AML-193 (cell line): ENCODE results near the gene LARP4B.

Source experiments
- DNase-seq, 2 experiments: peaks; one replicate each; lab custom pipeline; 2025; lab: John Stamatoyannopoulos, UW

Gene LARP4B

GRCh38 chr10:866577-866941, 64.9 kb downstream of the LARP4B start:
- DNase-seq, result no peak

DNA sequence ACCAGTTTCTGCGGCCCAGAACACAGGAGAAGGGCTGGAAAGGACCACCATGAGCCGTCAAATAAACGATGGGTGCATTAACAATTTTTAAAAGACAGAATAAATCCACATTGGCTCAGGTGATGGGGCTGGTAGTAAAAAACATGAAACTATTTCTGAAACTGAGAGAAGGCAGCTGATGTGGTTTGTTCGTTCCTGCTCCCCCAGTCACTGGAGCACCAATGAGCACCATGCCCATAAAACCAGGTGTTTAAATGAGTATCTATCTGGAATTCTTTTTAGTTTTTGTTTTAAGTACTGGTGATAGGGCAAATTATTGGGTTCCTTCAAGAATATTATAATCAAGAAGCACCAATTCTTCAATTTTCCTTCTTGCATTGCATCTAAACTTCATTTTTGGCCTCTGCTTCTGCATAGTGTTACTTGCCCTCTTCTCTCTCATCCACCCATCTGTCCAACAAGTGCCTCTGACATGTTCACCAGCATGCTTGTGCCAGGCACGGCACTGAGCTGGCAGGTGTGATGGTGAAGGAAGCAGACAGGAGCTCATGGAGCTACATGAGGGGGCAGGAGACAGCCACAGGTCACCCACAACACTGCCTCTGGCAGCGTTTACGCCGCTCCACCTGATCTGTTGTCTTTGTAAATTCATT, 65.5 kb downstream of the LARP4B start:
- DNase-seq, result no peak

DNA sequence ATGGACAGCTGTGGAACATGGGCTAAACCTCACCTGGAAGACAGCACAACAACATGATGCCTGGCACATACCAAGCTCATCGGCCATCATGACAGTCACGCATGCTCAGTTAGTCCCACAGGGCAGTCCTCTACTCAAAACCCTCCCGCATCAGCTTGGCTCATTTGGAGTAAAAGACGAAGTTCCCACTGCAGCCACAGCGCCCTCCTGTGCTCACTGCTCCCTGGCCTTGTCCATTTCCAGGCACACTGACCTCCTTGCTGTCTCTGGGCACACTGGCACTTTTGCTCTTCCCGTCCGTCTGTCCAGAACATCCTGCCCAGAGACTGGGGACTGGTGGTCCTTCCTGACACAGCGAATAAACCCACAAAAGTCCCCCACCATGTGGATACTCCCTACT, 66.2 kb downstream of the LARP4B start:
- DNase-seq, result no peak

DNA sequence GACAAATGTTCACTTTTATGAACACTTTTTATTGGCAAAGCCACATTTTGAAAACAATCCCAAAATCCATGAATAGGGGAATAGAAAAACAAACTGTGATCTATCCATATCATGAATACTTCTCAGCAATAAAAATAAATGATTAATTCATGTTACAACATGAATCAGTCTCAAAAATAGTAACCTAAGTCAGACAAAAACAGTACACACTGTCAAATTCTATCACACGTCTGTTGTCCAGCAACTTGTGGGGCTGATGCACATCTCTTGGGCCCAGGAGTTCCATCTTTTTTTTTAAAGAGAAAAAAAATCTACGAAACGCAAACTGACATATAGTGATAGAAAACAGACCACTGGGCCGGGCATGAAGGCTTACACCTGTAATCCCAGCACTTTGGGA, 71.0 kb downstream of the LARP4B start:
- DNase-seq, result no peak

DNA sequence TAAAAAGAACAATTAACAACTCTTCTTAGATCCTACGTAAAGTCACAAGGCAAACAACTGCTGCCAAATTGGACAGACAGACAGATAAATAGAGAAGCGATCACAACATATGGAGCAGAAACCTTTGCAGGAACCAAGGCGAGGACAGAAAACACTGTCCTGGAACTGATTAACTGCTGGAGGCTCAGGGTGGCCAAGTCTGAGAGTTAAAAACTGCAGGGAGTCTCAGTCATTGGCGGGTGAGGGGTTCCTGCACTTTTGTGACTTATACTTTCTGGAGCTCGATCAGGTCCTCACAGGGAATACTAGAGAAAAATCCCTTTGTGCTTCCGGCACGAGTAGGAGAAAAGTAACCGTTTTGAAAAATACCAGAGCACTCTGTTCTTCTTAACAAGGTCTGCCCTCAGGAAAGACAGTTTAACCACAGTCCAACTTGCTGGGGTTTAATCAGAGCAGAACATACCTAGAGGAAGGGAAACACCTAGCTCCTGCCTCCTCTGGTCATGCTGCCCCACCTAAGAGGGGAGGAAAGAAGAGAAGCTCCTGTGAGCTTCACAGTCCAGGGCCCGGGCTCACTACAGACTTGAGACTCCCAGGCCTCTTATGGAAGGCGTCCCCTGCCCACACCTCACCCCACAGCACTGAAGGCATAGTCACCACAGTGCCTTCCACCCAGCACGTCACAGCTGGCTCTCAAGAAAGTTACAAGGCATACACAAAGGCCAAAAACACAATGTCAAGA, 74.9 kb downstream of the LARP4B start:
- DNase-seq, result no peak

GRCh38 chr10:855671-856070, 75.8 kb downstream of the LARP4B start:
- no peak for DNase-seq

- no peak for DNase-seq
These were observed 76.4 kb downstream of the LARP4B start for GRCh38 chr10:855079-855478.

DNA sequence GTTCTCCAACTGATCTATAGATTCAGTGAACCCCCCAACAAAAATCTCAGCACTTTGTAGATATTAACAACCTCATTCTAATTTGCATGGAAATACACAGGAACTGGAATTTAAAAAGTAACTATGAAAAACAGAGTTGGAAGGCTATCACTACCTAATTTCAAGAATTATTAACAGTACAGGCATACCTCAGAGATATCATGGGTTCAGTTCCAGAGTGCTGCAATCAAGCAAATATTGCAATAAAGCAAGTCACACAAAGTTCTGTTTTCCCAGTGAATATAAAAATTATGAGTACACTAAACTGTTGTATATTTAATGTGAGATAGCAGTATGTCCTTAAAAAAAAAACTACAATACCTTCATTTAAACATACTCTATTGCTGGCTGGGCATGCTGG, 78.5 kb downstream of the LARP4B start:
- no peak for DNase-seq

DNA sequence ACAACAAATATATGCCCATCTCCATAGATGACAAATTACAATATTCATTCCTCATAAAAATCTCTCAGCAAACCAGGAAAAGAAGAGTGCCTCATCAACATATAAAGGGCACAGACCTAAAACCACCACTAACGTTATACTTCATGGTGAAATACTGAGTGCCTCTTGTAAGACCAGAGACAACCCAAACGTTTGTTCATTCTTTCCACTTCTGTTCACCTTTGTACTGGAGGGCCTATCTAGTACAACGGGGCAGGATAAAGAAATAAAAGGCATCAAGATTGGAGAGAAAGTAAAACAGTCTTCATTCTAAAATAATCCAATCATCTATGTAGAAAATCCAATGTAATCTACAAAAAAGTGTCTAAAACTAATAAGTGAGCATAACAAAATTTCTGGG, 79.1 kb downstream of the LARP4B start:
- DNase-seq, result no peak

GRCh38 chr10:851901-852300, 79.6 kb downstream of the LARP4B start:
- DNase-seq, result no peak

- no peak for DNase-seq
These were observed 81.4 kb downstream of the LARP4B start for GRCh38 chr10:850093-850492.

DNA sequence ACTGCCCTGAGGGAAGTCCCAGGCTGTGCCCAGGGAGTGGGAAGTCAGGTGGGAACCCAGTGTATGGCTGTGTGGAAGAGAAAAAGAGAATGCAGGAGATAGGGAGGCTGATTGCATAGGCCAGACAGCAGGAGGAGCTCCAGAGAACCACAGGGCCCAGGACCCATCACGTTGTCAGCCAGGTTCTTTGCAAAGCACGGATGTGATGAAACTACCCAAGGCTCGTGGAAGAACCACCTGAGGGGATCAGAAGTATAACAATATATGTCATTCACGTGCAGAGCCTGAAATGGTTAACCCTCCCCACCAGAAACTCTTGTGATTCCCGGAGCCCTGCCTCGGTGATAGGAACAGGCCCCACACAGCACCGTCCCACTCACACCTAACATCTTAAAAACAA, 83.6 kb downstream of the LARP4B start:
- DNase-seq, result no peak

GRCh38 chr10:846126-846685, 85.3 kb downstream of the LARP4B start:
- DNase-seq, result no peak

DNA sequence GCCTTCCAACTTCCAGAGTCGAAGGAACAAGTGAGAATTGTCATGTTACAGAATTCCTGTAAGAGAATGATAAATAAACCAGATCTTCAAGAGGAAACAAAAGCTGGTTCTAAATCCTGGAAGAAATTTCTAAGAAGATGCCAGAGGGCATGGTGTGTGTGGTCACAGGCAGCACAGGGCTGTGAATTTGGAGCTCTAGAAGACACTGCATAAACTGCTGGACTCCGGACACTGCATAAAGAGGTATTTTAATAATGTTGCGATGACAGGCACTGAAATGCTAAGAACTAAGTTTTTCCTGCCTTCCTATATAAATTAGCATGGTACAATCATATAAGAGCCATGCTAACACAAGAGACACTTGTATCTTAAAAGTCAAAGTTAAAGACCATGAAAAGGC, 86.0 kb downstream of the LARP4B start:
- DNase-seq, result no peak

- DNase-seq, result no peak
These were observed 87.0 kb downstream of the LARP4B start for GRCh38 chr10:844552-844951.

- no peak for DNase-seq
These were observed 87.8 kb downstream of the LARP4B start for GRCh38 chr10:843703-844102.

DNA sequence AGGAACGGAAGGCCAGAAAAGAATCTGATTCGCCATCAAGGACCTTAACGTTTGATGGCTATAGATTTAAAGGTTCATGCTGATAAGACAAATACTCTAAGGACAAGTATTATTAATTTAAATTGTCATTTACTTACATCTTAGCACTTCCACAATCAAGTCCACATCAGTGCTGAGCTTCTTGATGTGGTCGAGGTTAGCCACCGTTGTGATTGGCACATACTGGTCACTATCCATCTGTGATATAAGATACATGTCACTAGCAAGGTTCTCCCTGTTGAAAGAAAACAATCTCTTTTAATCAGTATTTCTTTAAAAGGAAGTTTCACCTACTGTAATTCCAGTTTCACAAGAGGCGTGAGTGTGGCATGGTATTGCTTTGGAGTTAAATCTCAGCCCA, 88.7 kb downstream of the LARP4B start:
- DNase-seq, result no peak

DNA sequence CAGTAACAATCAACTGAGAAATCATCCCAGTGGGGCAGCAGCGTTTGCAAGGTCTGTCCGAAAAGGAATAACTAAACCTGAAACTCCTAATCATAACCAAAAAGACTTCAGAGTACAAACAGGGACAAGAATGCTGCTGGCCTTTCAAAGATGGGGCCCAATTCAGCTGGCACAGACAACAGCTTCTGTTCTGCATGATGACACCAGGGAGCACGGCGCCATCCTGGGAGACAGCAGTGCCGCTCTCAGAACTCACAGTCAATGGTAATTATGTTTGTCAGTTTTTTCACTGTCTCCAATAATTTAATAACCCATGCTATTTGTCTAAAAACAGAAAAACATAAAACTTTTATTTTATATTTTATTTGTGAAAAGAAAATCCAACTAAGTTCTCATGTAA, 90.0 kb downstream of the LARP4B start:
- no peak for DNase-seq

DNA sequence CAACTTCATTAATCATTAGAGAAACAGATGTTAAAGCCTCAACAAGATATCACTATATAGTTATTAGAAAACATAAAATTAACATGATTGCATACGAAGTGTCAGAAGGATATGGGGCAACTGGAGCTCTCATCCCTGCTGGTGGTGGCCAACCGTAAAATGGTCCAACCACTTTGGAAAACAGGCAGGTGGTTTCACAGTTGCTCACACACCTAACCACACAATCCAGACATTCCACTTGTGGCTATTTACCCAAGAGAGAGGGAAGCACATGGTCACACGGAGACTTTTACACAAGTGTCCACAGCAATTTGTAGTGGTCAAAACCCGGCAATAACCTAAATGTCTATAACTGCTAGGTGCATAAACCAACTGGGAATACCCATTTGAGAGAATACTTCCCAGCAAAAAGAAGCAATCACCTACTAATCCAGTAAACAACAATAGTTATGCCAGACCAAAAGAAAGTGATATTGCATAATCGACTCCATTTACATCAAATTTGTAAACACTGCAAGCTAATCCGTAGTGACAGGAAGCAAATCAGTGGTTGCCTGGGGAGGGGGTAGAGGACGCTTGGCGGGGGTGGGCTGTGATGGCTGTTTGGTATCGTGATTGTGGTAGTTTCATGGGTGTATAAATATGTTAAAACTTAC, 91.8 kb downstream of the LARP4B start:
- no peak for DNase-seq

DNA sequence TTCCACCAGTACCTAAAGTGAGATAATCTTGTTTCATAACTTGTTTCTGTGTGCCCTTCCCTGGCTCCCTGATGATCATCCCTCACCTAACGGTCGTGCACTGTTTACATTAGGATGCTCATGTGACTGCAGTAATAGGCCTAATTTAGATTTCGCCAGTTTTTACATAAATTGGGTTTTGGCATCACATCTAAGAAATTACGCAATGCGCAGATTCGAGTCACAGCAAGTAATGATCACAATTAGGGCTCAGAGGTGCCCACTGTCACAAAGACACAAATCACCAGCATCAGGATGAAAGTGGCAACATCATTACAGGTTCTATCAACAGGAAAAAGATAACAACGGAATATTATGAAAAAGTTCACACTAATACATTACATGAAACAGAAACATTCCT, 94.7 kb downstream of the LARP4B start:
- no peak for DNase-seq

- DNase-seq, result no peak
These were observed 97.0 kb downstream of the LARP4B start for GRCh38 chr10:834493-834892.

DNA sequence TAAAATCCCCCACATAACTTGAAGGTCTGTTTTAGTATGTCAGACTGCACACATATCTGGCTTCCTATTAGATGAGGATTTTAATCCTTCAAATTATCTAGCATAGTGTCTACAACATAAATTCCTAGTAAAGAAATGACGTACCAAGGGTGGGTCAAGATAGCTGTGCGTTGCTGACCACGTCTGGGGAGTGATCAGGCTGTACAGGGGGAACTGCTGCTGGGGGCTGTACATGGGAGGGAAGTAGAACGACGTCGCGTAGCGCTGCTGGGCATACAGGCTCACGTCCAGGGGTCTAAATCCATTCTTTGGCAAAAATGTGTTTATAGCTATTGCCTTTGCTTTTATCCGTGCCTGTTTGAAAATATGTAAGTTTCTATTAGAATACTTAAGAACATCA, 102.3 kb downstream of the LARP4B start:
- DNase-seq, result no peak

DNA sequence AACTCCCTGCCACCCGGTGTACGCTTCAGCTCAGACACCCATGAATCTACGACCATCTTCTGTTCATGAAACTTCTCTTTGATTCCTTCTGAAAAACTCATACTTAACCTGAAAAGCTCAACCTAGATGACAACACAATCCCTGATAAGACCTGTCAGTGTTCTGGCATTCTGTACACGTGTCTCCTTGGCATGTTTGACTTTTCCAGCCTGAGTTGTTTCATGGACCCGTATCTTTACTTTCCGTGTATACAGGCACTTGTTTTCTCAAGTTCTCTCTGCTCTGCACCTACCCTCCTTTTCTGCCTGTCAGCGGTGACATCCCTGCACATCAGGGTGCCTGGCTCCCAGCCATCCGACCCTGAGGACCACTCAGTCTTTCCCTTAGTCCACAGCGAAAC, 103.3 kb downstream of the LARP4B start:
- no peak for DNase-seq
